MV-4-11 (cell line): ENCODE results near the gene P2RY14.
"Not testable (repeated sequence)": the region's sequence is repeated elsewhere in the genome, so short reads cannot be mapped to it uniquely, and the experiment has no call there.

Source experiments
- DNase-seq: peaks from one replicate; lab custom pipeline; 2025; lab: John Stamatoyannopoulos, UW

Gene P2RY14

GRCh38 chr3:151262871-151263525 is 15.3 kb downstream of the P2RY14 start:
- peak; percentile 34 for DNase-seq

GRCh38 chr3:151259664-151260063 is 18.7 kb downstream of the P2RY14 start:
- no peak for DNase-seq

GRCh38 chr3:151256749-151257148 is 21.6 kb downstream of the P2RY14 start:
- no peak for DNase-seq

- no peak for DNase-seq
Measured at GRCh38 chr3:151248772-151249337, 29.5 kb downstream of the P2RY14 start.

GRCh38 chr3:151242006-151242405 is 36.3 kb downstream of the P2RY14 start:
- not testable (repeated sequence) for DNase-seq

- DNase-seq = no peak
Measured at GRCh38 chr3:151236736-151237135, 41.6 kb downstream of the P2RY14 start.

GRCh38 chr3:151236316-151236715 is 42.0 kb downstream of the P2RY14 start:
- DNase-seq = no peak

- no peak for DNase-seq
Measured at GRCh38 chr3:151234825-151235224, 43.5 kb downstream of the P2RY14 start.

GRCh38 chr3:151232991-151233390 is 45.4 kb downstream of the P2RY14 start:
- DNase-seq = no peak

GRCh38 chr3:151232403-151232802 is 45.9 kb downstream of the P2RY14 start:
- DNase-seq = not testable (repeated sequence)

- peak; percentile 71 for DNase-seq
Measured at GRCh38 chr3:151230646-151231045, 47.7 kb downstream of the P2RY14 start.

GRCh38 chr3:151228666-151229040 is 49.7 kb downstream of the P2RY14 start:
- no peak for DNase-seq

GRCh38 chr3:151227807-151228665 is 50.3 kb downstream of the P2RY14 start:
- DNase-seq = peak; percentile 76

- no peak for DNase-seq
Measured at GRCh38 chr3:151227266-151227806, 51.0 kb downstream of the P2RY14 start.

- DNase-seq = no peak
Measured at GRCh38 chr3:151226825-151227224, 51.5 kb downstream of the P2RY14 start.

GRCh38 chr3:151226088-151226563 is 52.2 kb downstream of the P2RY14 start:
- DNase-seq = peak; percentile 86

GRCh38 chr3:151225040-151225975 is 53.0 kb downstream of the P2RY14 start:
- DNase-seq = no peak

GRCh38 chr3:151224268-151224866 is 54.0 kb downstream of the P2RY14 start:
- no peak for DNase-seq

GRCh38 chr3:151219056-151219455 is 59.3 kb downstream of the P2RY14 start:
- no peak for DNase-seq

- no peak for DNase-seq
Measured at GRCh38 chr3:151218136-151218535, 60.2 kb downstream of the P2RY14 start.
